Measurements from ENCODE around the gene TCP1. TPM values are rescaled to one million over a fixed set of nuclear protein-coding genes. Genes with fewer than 3 reads are reported as not detected.

The TCP1 gene
- total and polyA plus RNA-seq, 2 of the 13 experiments (the other 11 are each of a cell fraction or from before 2014, with no cell fraction given) = 116 to 553 TPM

GRCh38 chr6:159754959-159755914, 34.2 kb downstream of the TCP1 start:
- H3K4me3 ChIP-seq (replicated peaks in 1 of 3; ENCODE audit: insufficient read depth in 1 of 3, low read depth in 2 of 3, low read length in 3 of 3) = no peak overlapping the region
- in situ Hi-C loops (cut with HindIII; ENCODE audit: extremely low pct_ligation_motif_present, low pct_unique_long_range_greater_than_20kb) (no loop called here), intact Hi-C loops (cut with micrococcal nuclease; ENCODE audit: unreplicated experiment) (no loop called here)
- H3K27ac ChIP-seq (ENCODE audit: extremely low read length, insufficient read depth, low read length) = no peak overlapping the region
- WGBS (ENCODE audit: low lambda C conversion rate) = 93% methylated on average over 15 of the region's 15 CpGs
- BruUV-seq (replicated peaks) = TSS peak; percentile 15
- ChIA-PET CTCF (ENCODE audit: low intra/inter-chr PET ratio, low total read pairs) (no interaction called here), POLR2A (interaction anchor here (0.8 to 10.2 kb wide), 2 partner anchors 27 to 28 kb away, joined by 3 to 175 read pairs; partner anchors contain the start of gene WTAP)
- H3K4me2 ChIP-seq (ENCODE audit: low read depth, low read length) = no peak overlapping the region
- H3K36me3 ChIP-seq (replicated peaks in 1 of 2; ENCODE audit: control insufficient read depth in 1 of 2, insufficient read depth in 2 of 2, low read length in 2 of 2) = peaks cover 13 to 54% of the 10 kb centered on the region in 2 experiments
- DNase-seq (ENCODE audit: low spot score) (no peak), ATAC-seq (no peak), FAIRE-seq (no peak)
- no peak overlapping the region for H2AFZ ChIP-seq (ENCODE audit: low read length)
- H3K9me3 ChIP-seq (ENCODE audit: low read length) = no peaks in the 10 kb centered on the region
- H3K4me1 ChIP-seq (ENCODE audit: insufficient read depth, low read length) = peaks cover 25% of the 10 kb centered on the region
- H3K79me2 ChIP-seq (ENCODE audit: insufficient read depth, low read length) = peaks cover 8% of the 10 kb centered on the region
- H3K9ac ChIP-seq (ENCODE audit: insufficient read depth, low read depth, low read length) = no peak overlapping the region
- no peaks in the 10 kb centered on the region for H3K27me3 ChIP-seq (ENCODE audit: control insufficient read depth in 1 of 2, insufficient read depth in 2 of 2, low read length in 2 of 2)
- no peaks in the 10 kb centered on the region for H4K20me1 ChIP-seq (ENCODE audit: insufficient read depth, low read length)
- TF ChIP-seq SAP130 (CRISPR knock-in tag; IDR thresholded peaks at IDR 0.05; ENCODE audit: low read depth) (no peak), ZNF441 (CRISPR knock-in tag; IDR thresholded peaks at IDR 0.05; ENCODE audit: borderline replicate concordance) (no peak), MAFF (IDR thresholded peaks at IDR 0.05; ENCODE audit: low read depth, low read length) (no peak), ZBTB14 (CRISPR knock-in tag; IDR thresholded peaks at IDR 0.05) (no peak), HMGXB4 (CRISPR knock-in tag; IDR thresholded peaks at IDR 0.05; ENCODE audit: borderline replicate concordance in 1 of 2, low read depth in 1 of 2) (no peak), PAXIP1 (CRISPR knock-in tag; conservative IDR thresholded peaks at IDR 0.05) (no peak), HNRNPL (IDR thresholded peaks at IDR 0.05; ENCODE audit: low read depth, low read length) (no peak), ZNF580 (CRISPR knock-in tag; IDR thresholded peaks at IDR 0.05; ENCODE audit: borderline replicate concordance, low read depth) (no peak), KLF11 (CRISPR knock-in tag; IDR thresholded peaks at IDR 0.05) (no peak), CCAR2 (optimal IDR thresholded peaks at IDR 0.05; ENCODE audit: low read depth, low read length) (no peak), ZSCAN22 (CRISPR knock-in tag; IDR thresholded peaks at IDR 0.05) (no peak), ZFYVE20 (CRISPR knock-in tag; IDR thresholded peaks at IDR 0.05; ENCODE audit: borderline replicate concordance, low read depth) (no peak), ZNF18 (CRISPR knock-in tag; IDR thresholded peaks at IDR 0.05; ENCODE audit: insufficient replicate concordance) (no peak), ZSCAN20 (CRISPR knock-in tag; IDR thresholded peaks at IDR 0.05; ENCODE audit: borderline replicate concordance) (no peak)

All from HepG2 (cell line).